CD4-positive, alpha-beta T cell treated with Interleukin-10 for 1 hour (primary cell): ENCODE data around the gene UFL1.

Source experiments
- DNase-seq: peaks from one replicate; pipeline ENCODE4 v3.0.0-alpha.2; 2020

Gene UFL1

GRCh38 chr6:96576221-96576620 is 54.6 kb downstream of the UFL1 start:
- no peak for DNase-seq

GRCh38 chr6:96582021-96582420 is 60.4 kb downstream of the UFL1 start:
- no peak for DNase-seq

- DNase-seq = no peak
Observed at GRCh38 chr6:96582436-96582835, 60.8 kb downstream of the UFL1 start.

- no peak for DNase-seq
Observed at GRCh38 chr6:96604420-96604819, 82.8 kb downstream of the UFL1 start.
